Right forelimb (tissue), 1 donor: Measurements from ENCODE around the gene MAPK9.

Experiments used
- DNase-seq: peaks from one replicate; pipeline ENCODE4 v3.0.0-alpha.2; 2018

Gene MAPK9

GRCh38 chr5:180291943-180292831 lies at the start of gene MAPK9:
TSS of gene MAPK9 (minus strand) at chr5:180292083. CDS start at chr5:180280561, 11,522 bp downstream.
- peak; percentile 88 for DNase-seq

GRCh38 chr5:180341595-180341994 lies 49.7 kb upstream of the MAPK9 start:
- DNase-seq = no peak

GRCh38 chr5:180340856-180341255 lies 49.0 kb upstream of the MAPK9 start:
- DNase-seq = no peak

GRCh38 chr5:180339583-180340183 lies 47.8 kb upstream of the MAPK9 start:
- no peak for DNase-seq

GRCh38 chr5:180338001-180338707 lies 46.3 kb upstream of the MAPK9 start:
- DNase-seq = no peak

- DNase-seq = no peak
Observed at GRCh38 chr5:180336234-180337020, 44.5 kb upstream of the MAPK9 start.

- no peak for DNase-seq
Observed at GRCh38 chr5:180335614-180336233, 43.8 kb upstream of the MAPK9 start.

- DNase-seq = no peak
Observed at GRCh38 chr5:180334751-180335613, 43.1 kb upstream of the MAPK9 start.

GRCh38 chr5:180334176-180334575 lies 42.3 kb upstream of the MAPK9 start:
- no peak for DNase-seq

GRCh38 chr5:180333661-180334060 lies 41.8 kb upstream of the MAPK9 start:
- DNase-seq = no peak

GRCh38 chr5:180332861-180333260 lies 41.0 kb upstream of the MAPK9 start:
- no peak for DNase-seq

- no peak for DNase-seq
Observed at GRCh38 chr5:180332051-180332517, 40.2 kb upstream of the MAPK9 start.

GRCh38 chr5:180331647-180331950 lies 39.7 kb upstream of the MAPK9 start:
- DNase-seq = no peak

GRCh38 chr5:180330810-180331646 lies 39.1 kb upstream of the MAPK9 start:
- DNase-seq = no peak

- no peak for DNase-seq
Observed at GRCh38 chr5:180330270-180330648, 38.4 kb upstream of the MAPK9 start.

- no peak for DNase-seq
Observed at GRCh38 chr5:180329606-180330269, 37.9 kb upstream of the MAPK9 start.

- no peak for DNase-seq
Observed at GRCh38 chr5:180329138-180329435, 37.2 kb upstream of the MAPK9 start.

GRCh38 chr5:180328296-180329137 lies 36.6 kb upstream of the MAPK9 start:
- peak; percentile 73 for DNase-seq

GRCh38 chr5:180326989-180327565 lies 35.2 kb upstream of the MAPK9 start:
- no peak for DNase-seq
